ENCODE data around the gene NAV2. TPM values are rescaled to one million over a fixed set of nuclear protein-coding genes. Genes with fewer than 3 reads are reported as not detected.

Gene NAV2
- total RNA-seq, 1 experiment from 2014 or later, result 139 TPM

DNA sequence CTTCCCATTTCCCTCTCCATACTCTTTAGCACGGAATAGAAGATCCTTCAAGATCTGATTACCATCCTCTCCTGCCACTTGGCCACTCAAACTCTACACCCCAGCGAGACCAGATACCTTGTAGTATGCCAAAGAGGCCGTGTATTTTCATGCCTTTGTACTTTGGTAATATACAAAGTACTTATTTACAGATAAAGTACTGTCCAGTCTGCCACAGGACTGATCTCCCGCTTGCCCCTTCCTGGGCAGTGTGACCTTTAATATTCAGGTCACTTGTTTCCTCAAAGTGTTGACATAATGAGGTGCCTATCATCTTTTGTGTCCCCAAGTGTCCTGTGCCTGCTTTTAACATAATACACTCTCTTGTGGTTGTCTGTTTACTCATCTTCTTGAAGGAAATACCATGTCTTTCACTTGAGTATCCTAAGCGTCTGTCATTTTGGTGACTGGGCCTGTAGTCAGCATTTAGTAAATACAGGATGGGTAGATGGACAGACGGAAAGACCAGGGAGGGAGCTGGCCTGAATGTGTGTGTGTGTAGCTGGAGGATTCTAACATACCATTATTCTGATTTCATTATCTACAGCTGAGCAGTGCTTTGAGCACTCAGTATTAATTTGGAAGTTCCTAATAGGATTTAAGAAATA, 137.4 kb downstream of the NAV2 start:
- H3K27me3 Mint-ChIP-seq (ENCODE audit: insufficient read depth, unreplicated experiment), result no peaks in the 10 kb centered on the region
- BruUV-seq (replicated peaks), result no TSS peak
- H3K36me3 Mint-ChIP-seq (ENCODE audit: insufficient read depth, unreplicated experiment), result peaks cover 10% of the 10 kb centered on the region
- no peak overlapping the region for H3K27ac Mint-ChIP-seq (ENCODE audit: low read depth, unreplicated experiment)
- TF ChIP-seq, protein P1, sequence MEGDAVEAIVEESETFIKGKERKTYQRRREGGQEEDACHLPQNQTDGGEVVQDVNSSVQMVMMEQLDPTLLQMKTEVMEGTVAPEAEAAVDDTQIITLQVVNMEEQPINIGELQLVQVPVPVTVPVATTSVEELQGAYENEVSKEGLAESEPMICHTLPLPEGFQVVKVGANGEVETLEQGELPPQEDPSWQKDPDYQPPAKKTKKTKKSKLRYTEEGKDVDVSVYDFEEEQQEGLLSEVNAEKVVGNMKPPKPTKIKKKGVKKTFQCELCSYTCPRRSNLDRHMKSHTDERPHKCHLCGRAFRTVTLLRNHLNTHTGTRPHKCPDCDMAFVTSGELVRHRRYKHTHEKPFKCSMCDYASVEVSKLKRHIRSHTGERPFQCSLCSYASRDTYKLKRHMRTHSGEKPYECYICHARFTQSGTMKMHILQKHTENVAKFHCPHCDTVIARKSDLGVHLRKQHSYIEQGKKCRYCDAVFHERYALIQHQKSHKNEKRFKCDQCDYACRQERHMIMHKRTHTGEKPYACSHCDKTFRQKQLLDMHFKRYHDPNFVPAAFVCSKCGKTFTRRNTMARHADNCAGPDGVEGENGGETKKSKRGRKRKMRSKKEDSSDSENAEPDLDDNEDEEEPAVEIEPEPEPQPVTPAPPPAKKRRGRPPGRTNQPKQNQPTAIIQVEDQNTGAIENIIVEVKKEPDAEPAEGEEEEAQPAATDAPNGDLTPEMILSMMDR (IDR thresholded peaks at IDR 0.05; ENCODE audit: unreplicated experiment), result no peak
- DNase-seq (ENCODE audit: unreplicated experiment), result no peak
- no peaks in the 10 kb centered on the region for H3K4me1 Mint-ChIP-seq (ENCODE audit: insufficient read depth, unreplicated experiment)
- intact Hi-C loops (cut with micrococcal nuclease), result no loop called here
- no peaks in the 10 kb centered on the region for H3K9me3 Mint-ChIP-seq (ENCODE audit: unreplicated experiment)
- CTCF ChIA-PET, result interaction anchor here (0.6 kb wide), 1 partner anchor 64 kb away, joined by 3 read pairs; no protein-coding TSS in a partner anchor
- H3K4me3 Mint-ChIP-seq (ENCODE audit: unreplicated experiment), result no peak overlapping the region
- POLR2A ChIA-PET, result no interaction called here

DNA sequence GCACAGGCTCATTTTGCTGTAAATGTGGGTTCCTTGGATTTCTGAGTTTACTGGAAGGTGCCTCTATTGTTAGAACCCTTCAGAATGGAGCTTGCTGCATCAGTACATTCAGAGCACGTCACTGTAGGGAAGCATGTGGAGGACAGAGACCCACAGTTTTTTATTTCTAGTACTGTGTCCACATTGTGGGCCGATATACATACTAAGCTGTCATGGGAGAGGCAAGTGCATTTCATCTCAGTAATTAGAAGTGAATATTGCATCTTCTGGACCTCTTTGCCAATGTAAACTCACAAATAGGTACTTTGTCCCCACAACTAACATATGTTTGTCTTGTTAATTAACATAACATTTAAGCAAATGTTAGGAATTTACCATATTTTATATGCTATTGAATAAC, 139.7 kb downstream of the NAV2 start:
- Mint-ChIP-seq H3K4me1 (ENCODE audit: insufficient read depth, unreplicated experiment) (no peaks in the 10 kb centered on the region), H3K36me3 (ENCODE audit: insufficient read depth, unreplicated experiment) (no peaks in the 10 kb centered on the region), H3K4me3 (ENCODE audit: unreplicated experiment) (no peak overlapping the region), H3K27me3 (ENCODE audit: insufficient read depth, unreplicated experiment) (no peaks in the 10 kb centered on the region), H3K9me3 (ENCODE audit: unreplicated experiment) (no peaks in the 10 kb centered on the region), H3K27ac (ENCODE audit: low read depth, unreplicated experiment) (no peak overlapping the region)
- intact Hi-C loops (cut with micrococcal nuclease), result no loop called here
- TF ChIP-seq, protein P1 (IDR thresholded peaks at IDR 0.05; ENCODE audit: unreplicated experiment), result no peak
- ChIA-PET CTCF (interaction anchor here (0.6 to 1.2 kb wide), 3 partner anchors 12 to 684 kb away, joined by 3 read pairs; no protein-coding TSS in a partner anchor), POLR2A (interaction anchor here (1.5 kb wide), 1 partner anchor 16 kb away, joined by 5 read pairs; no protein-coding TSS in a partner anchor)
- no peak for DNase-seq (ENCODE audit: unreplicated experiment)
- BruUV-seq (replicated peaks), result no TSS peak

DNA sequence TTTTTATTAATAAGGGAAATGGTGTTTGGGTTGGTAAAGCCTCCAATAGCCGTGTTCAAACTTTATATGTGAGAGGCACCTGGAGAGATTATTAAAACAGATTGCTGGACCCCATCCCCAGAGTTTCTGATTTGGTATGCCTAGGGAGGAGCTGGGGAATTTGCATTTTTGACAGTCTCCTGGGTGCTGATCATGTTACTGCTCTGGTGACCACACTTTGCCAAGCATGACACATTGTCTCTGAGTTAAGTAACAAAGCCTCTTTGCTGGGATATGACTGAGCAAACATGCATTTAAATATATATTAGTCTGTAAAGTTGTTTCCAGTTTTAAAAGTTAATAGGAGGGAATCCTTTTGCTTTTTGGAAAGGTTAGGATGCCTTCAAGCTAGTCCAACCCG, 140.4 kb downstream of the NAV2 start:
- no peaks in the 10 kb centered on the region for H3K36me3 Mint-ChIP-seq (ENCODE audit: insufficient read depth, unreplicated experiment)
- no peak overlapping the region for H3K4me3 Mint-ChIP-seq (ENCODE audit: unreplicated experiment)
- H3K9me3 Mint-ChIP-seq (ENCODE audit: unreplicated experiment), result no peaks in the 10 kb centered on the region
- H3K27me3 Mint-ChIP-seq (ENCODE audit: insufficient read depth, unreplicated experiment), result no peaks in the 10 kb centered on the region
- DNase-seq (ENCODE audit: unreplicated experiment), result peak; percentile 25
- intact Hi-C loops (cut with micrococcal nuclease), result no loop called here
- no peaks in the 10 kb centered on the region for H3K4me1 Mint-ChIP-seq (ENCODE audit: insufficient read depth, unreplicated experiment)
- no TSS peak for BruUV-seq (replicated peaks)
- CTCF ChIA-PET, result interaction anchor here (0.6 to 1.2 kb wide), 5 partner anchors 12 to 50 kb away, joined by 3 read pairs; no protein-coding TSS in a partner anchor
- TF ChIP-seq, protein P1 (IDR thresholded peaks at IDR 0.05; ENCODE audit: unreplicated experiment), result no peak
- H3K27ac Mint-ChIP-seq (ENCODE audit: low read depth, unreplicated experiment), result no peak overlapping the region
- POLR2A ChIA-PET, result interaction anchor here (0.7 to 1.5 kb wide), 2 partner anchors 15 to 513 kb away, joined by 3 to 5 read pairs; no protein-coding TSS in a partner anchor

DNA sequence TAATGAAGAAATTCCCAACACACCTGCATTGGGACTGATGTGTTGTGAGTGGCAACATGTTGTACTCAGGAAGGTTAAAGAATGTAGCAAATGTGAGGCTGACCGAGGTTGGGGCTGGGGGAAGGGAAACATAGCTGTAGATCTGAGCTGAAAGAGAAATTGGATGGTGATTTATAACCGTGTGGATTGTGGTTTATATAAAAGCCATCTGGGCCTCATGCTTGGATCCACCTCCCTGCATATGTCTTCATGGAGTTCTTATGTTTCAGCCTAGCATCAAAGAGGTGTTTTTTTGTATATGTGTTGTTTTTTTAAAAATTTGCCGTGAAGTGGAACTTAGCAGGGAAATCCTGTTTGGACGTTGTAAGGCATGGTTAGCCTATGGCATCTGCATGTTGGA, 141.3 kb downstream of the NAV2 start:
- POLR2A ChIA-PET, result no interaction called here
- Mint-ChIP-seq H3K9me3 (ENCODE audit: unreplicated experiment) (no peaks in the 10 kb centered on the region), H3K4me3 (ENCODE audit: unreplicated experiment) (no peak overlapping the region), H3K27ac (ENCODE audit: low read depth, unreplicated experiment) (no peak overlapping the region), H3K4me1 (ENCODE audit: insufficient read depth, unreplicated experiment) (no peaks in the 10 kb centered on the region), H3K36me3 (ENCODE audit: insufficient read depth, unreplicated experiment) (no peaks in the 10 kb centered on the region), H3K27me3 (ENCODE audit: insufficient read depth, unreplicated experiment) (no peaks in the 10 kb centered on the region)
- CTCF ChIA-PET, result interaction anchor here (0.7 to 0.9 kb wide), 2 partner anchors 49 to 82 kb away, joined by 3 read pairs; no protein-coding TSS in a partner anchor
- no peak for DNase-seq (ENCODE audit: unreplicated experiment)
- TF ChIP-seq, protein P1 (IDR thresholded peaks at IDR 0.05; ENCODE audit: unreplicated experiment), result no peak
- no TSS peak for BruUV-seq (replicated peaks)
- intact Hi-C loops (cut with micrococcal nuclease), result no loop called here
